BJ (cell line): ENCODE measurements around the gene FGFR2. TPM values are rescaled to one million over a fixed set of nuclear protein-coding genes. Genes with fewer than 3 reads are reported as not detected.

Source experiments
- CTCF ChIA-PET: fragments of 350-600 bp; formaldehyde crosslinking; extraction: SDS; loops from one replicate; lab custom pipeline; 2021; ENCODE audit warnings: antibody characterized with exemption, inconsistent platforms; lab: Yijun Ruan, JAX
- POLR2A ChIA-PET: fragments of 300-600 bp; sonication (Branson Sonifier 250); formaldehyde crosslinking; extraction: SDS; loops from one replicate; lab custom pipeline; 2021; ENCODE audit warnings: antibody characterized with exemption; lab: Charles Lee
- DNase-seq: peaks from one replicate; pipeline ENCODE4 v3.0.0-alpha.2; 2011; ENCODE audit warnings: low read depth
- H3K27me3 ChIP-seq: 2 replicates; pipeline ENCODE4 v1.6.0; 2011; ENCODE audit warnings: low read length; ENCODE audit not compliant: control insufficient read depth, insufficient read depth
- H3K36me3 ChIP-seq: 2 replicates; pipeline ENCODE4 v1.5.1; 2011; ENCODE audit warnings: low read length; ENCODE audit not compliant: control insufficient read depth, insufficient read depth
- H3K4me3 ChIP-seq: 2 replicates; pipeline ENCODE4 v1.5.1; 2011; ENCODE audit warnings: low read depth, mild to moderate bottlenecking, control low read depth, low read length
- CTCF ChIP-seq: IDR thresholded peaks from 2 replicates; pipeline ENCODE4 v1.5.1; 2011; ENCODE audit warnings: low read depth, mild to moderate bottlenecking, control low read depth, inconsistent platforms, low read length, moderate library complexity; ENCODE audit not compliant: insufficient read depth
- polyA plus RNA-seq: library from polyadenylated mRNA; depleted of rRNA; stranded (reverse); fragments of >200 nt; gene quantifications from 2 replicates; pipeline ENCODE4 v1.2.3, GENCODE V29; 2011

FGFR2 gene
- polyA plus RNA-seq, 1 experiment, result 0.26 TPM

GRCh38 chr10:121639416-121639815 is 41.2 kb upstream of the FGFR2 start:
- Histone ChIP-seq H3K36me3 (no peaks in the 10 kb centered on the region), H3K27me3 (no peaks in the 10 kb centered on the region), H3K4me3 (no peak overlapping the region)
- ChIA-PET CTCF (no interaction called here), POLR2A (no interaction called here)
- DNase-seq, result no peak
- no peak for TF ChIP-seq CTCF

- Histone ChIP-seq H3K27me3 (no peaks in the 10 kb centered on the region), H3K36me3 (no peaks in the 10 kb centered on the region), H3K4me3 (no peak overlapping the region)
- no peak for DNase-seq
- POLR2A ChIA-PET, result no interaction called here
- no peak for TF ChIP-seq CTCF
- CTCF ChIA-PET, result no interaction called here
Observed at GRCh38 chr10:121637437-121637836, 39.2 kb upstream of the FGFR2 start.

GRCh38 chr10:121633056-121633455 is 34.8 kb upstream of the FGFR2 start:
- CTCF ChIA-PET, result no interaction called here
- POLR2A ChIA-PET, result no interaction called here
- no peak overlapping the region for H3K4me3 ChIP-seq
- H3K27me3 ChIP-seq, result no peaks in the 10 kb centered on the region
- no peak for TF ChIP-seq CTCF
- no peak for DNase-seq
- no peaks in the 10 kb centered on the region for H3K36me3 ChIP-seq

GRCh38 chr10:121631365-121632029 is 33.3 kb upstream of the FGFR2 start:
- no peak overlapping the region for H3K4me3 ChIP-seq
- H3K36me3 ChIP-seq, result no peaks in the 10 kb centered on the region
- H3K27me3 ChIP-seq, result no peaks in the 10 kb centered on the region
- ChIA-PET POLR2A (no interaction called here), CTCF (no interaction called here)
- TF ChIP-seq CTCF, result no peak
- no peak for DNase-seq

- no peak for TF ChIP-seq CTCF
- ChIA-PET CTCF (no interaction called here), POLR2A (no interaction called here)
- DNase-seq, result no peak
- H3K27me3 ChIP-seq, result no peaks in the 10 kb centered on the region
- no peaks in the 10 kb centered on the region for H3K36me3 ChIP-seq
- H3K4me3 ChIP-seq, result no peak overlapping the region
Observed at GRCh38 chr10:121628859-121629258, 30.6 kb upstream of the FGFR2 start.
